Glutamatergic neuron (in vitro differentiated cells): ENCODE data around the gene CDK14. TPM values are rescaled to one million over a fixed set of nuclear protein-coding genes. Genes with fewer than 3 reads are reported as not detected.

ENCODE experiments used
- DNase-seq: peaks from one replicate; pipeline ENCODE4 v3.0.0; 2022
- H3K27ac Mint-ChIP-seq: one replicate; pipeline ENCODE4 v1.8.0; 2020; ENCODE audit warnings: mild to moderate bottlenecking, mixed read lengths, inconsistent platforms; ENCODE audit not compliant: unreplicated experiment
- H3K27me3 Mint-ChIP-seq: one replicate; pipeline ENCODE4 v1.8.0; 2020; ENCODE audit warnings: mild to moderate bottlenecking, moderate library complexity, mixed read lengths, inconsistent platforms; ENCODE audit not compliant: unreplicated experiment
- H3K36me3 Mint-ChIP-seq: one replicate; pipeline ENCODE4 v1.8.0; 2020; ENCODE audit warnings: mild to moderate bottlenecking, mixed read lengths, inconsistent platforms; ENCODE audit not compliant: unreplicated experiment
- H3K4me1 Mint-ChIP-seq: one replicate; pipeline ENCODE4 v1.8.0; 2020; ENCODE audit warnings: mild to moderate bottlenecking, low read depth, mixed read lengths, inconsistent platforms; ENCODE audit not compliant: unreplicated experiment
- H3K4me3 Mint-ChIP-seq: one replicate; pipeline ENCODE4 v1.8.0; 2020; ENCODE audit warnings: mild to moderate bottlenecking, mixed read lengths, inconsistent platforms; ENCODE audit not compliant: unreplicated experiment
- H3K9me3 Mint-ChIP-seq: one replicate; pipeline ENCODE4 v1.8.0; 2020; ENCODE audit warnings: mild to moderate bottlenecking, moderate library complexity, mixed read lengths, inconsistent platforms; ENCODE audit not compliant: unreplicated experiment
- CTCF ChIP-seq: fragments of 200-600 bp; sonication (generic); IDR thresholded peaks from one replicate; pipeline ENCODE4 v1.5.0; 2021; ENCODE audit not compliant: partially characterized antibody, unreplicated experiment
- total RNA-seq: library from RNA; stranded (reverse); fragmentation: NEBNext Ultra II Directional; extraction: Animal tissue kit (Norgen Biotek cat#: 25700); gene quantifications from one replicate; pipeline ENCODE4 v1.2.1, GENCODE V29; 2021; ENCODE audit not compliant: unreplicated experiment

Gene CDK14
- total RNA-seq, 1 donor from 2014 or later, result 96.5 TPM

- DNase-seq, result no peak
- Mint-ChIP-seq H3K9me3 (peaks cover 18% of the 10 kb centered on the region), H3K4me3 (no peak overlapping the region), H3K27ac (no peak overlapping the region), H3K4me1 (peaks cover 6% of the 10 kb centered on the region), H3K27me3 (no peaks in the 10 kb centered on the region), H3K36me3 (peaks cover 29% of the 10 kb centered on the region)
- TF ChIP-seq CTCF, result no peak
These were observed 380.9 kb downstream of the CDK14 start for GRCh38 chr7:90977056-90977455.

- no peak for TF ChIP-seq CTCF
- H3K36me3 Mint-ChIP-seq, result peaks cover 52% of the 10 kb centered on the region
- H3K4me1 Mint-ChIP-seq, result no peaks in the 10 kb centered on the region
- no peaks in the 10 kb centered on the region for H3K27me3 Mint-ChIP-seq
- H3K4me3 Mint-ChIP-seq, result no peak overlapping the region
- no peak overlapping the region for H3K27ac Mint-ChIP-seq
- peaks cover 16% of the 10 kb centered on the region for H3K9me3 Mint-ChIP-seq
- DNase-seq, result no peak
These were observed 384.4 kb downstream of the CDK14 start for GRCh38 chr7:90980545-90980944.

GRCh38 chr7:90982228-90982627 lies 386.1 kb downstream of the CDK14 start:
- Mint-ChIP-seq H3K36me3 (peaks cover 36% of the 10 kb centered on the region), H3K4me3 (no peak overlapping the region), H3K9me3 (peaks cover 7% of the 10 kb centered on the region), H3K27ac (no peak overlapping the region), H3K27me3 (no peaks in the 10 kb centered on the region), H3K4me1 (peaks cover 2% of the 10 kb centered on the region)
- DNase-seq, result no peak
- no peak for TF ChIP-seq CTCF

- Mint-ChIP-seq H3K4me3 (no peak overlapping the region), H3K9me3 (peaks cover 9% of the 10 kb centered on the region), H3K36me3 (peaks cover 27% of the 10 kb centered on the region), H3K27me3 (peaks cover 4% of the 10 kb centered on the region), H3K27ac (no peak overlapping the region), H3K4me1 (peaks cover 22% of the 10 kb centered on the region)
- no peak for DNase-seq
- no peak for TF ChIP-seq CTCF
These were observed 388.6 kb downstream of the CDK14 start for GRCh38 chr7:90984692-90985091.

- peak overlapping the region; percentile 7 for H3K4me3 Mint-ChIP-seq
- peaks cover 14% of the 10 kb centered on the region for H3K36me3 Mint-ChIP-seq
- DNase-seq, result peak; percentile 27
- TF ChIP-seq CTCF, result no peak
- H3K27ac Mint-ChIP-seq, result peak overlapping the region; percentile 86
- H3K9me3 Mint-ChIP-seq, result peaks cover 1% of the 10 kb centered on the region
- peaks cover 4% of the 10 kb centered on the region for H3K27me3 Mint-ChIP-seq
- peaks cover 22% of the 10 kb centered on the region for H3K4me1 Mint-ChIP-seq
These were observed 392.4 kb downstream of the CDK14 start for GRCh38 chr7:90988516-90988915.
